CD14-positive monocyte (primary cell): ENCODE measurements around the gene CDH11. TPM values are rescaled to one million over a fixed set of nuclear protein-coding genes. Genes with fewer than 3 reads are reported as not detected.

Experiments
- DNase-seq, 3 donors: peaks; one replicate each; pipeline ENCODE4 v3.0.0-alpha.2; 2011 to 2022
- H2AFZ ChIP-seq: 2 replicates; pipeline ENCODE4 v1.6.0; 2012; ENCODE audit warnings: mild to moderate bottlenecking, low read depth, low read length, inconsistent platforms; ENCODE audit not compliant: insufficient read depth, poor library complexity, severe bottlenecking
- H3K27ac ChIP-seq, 2 donors: 1 replicate in 1 of 2; 2 replicates in 1 of 2; pipeline ENCODE4 v1.5.1; 2012 to 2013; ENCODE audit warnings: low read length in 2 of 2, control low read depth in 1 of 2, inconsistent platforms in 1 of 2, low read depth in 1 of 2, mild to moderate bottlenecking in 1 of 2
- H3K27me3 ChIP-seq, 2 donors: one replicate each; pipeline versions ENCODE4 v1.6.0 to v1.6.1; 2011 to 2013; ENCODE audit warnings: low read length in 2 of 2; ENCODE audit not compliant: control insufficient read depth in 2 of 2, insufficient read depth in 2 of 2
- H3K36me3 ChIP-seq, 2 donors: replicated peaks in 1 of 2; 1 replicate in 1 of 2; 2 replicates in 1 of 2; pipeline versions ENCODE4 v1.5.1 to v1.6.1; 2012 to 2013; ENCODE audit warnings: low read length in 2 of 2, control low read depth in 1 of 2, inconsistent platforms in 1 of 2, mild to moderate bottlenecking in 1 of 2; ENCODE audit not compliant: insufficient read depth in 2 of 2, control insufficient read depth in 1 of 2
- H3K4me1 ChIP-seq, 2 donors: 1 replicate in 1 of 2; 2 replicates in 1 of 2; pipeline versions ENCODE4 v1.5.1 to v1.6.1; 2012 to 2013; ENCODE audit warnings: low read length in 2 of 2, control low read depth in 1 of 2, inconsistent platforms in 1 of 2, mild to moderate bottlenecking in 1 of 2, moderate library complexity in 1 of 2; ENCODE audit not compliant: insufficient read depth in 2 of 2, control insufficient read depth in 1 of 2
- H3K4me2 ChIP-seq: replicated peaks from 2 replicates; pipeline ENCODE3; 2012; ENCODE audit warnings: low read length, moderate library complexity, mild to moderate bottlenecking; ENCODE audit not compliant: poor library complexity, severe bottlenecking; ENCODE audit errors: extremely low read depth
- H3K4me3 ChIP-seq, 3 experiments: fragments of 200-600 bp in 1 of 3; sonication (generic) in 1 of 3; replicated peaks in 1 of 3; 1 replicate in 2 of 3; 2 replicates in 1 of 3; pipeline ENCODE4 v1.5.1; 2011 to 2013; ENCODE audit warnings: low read length in 3 of 3, mild to moderate bottlenecking in 3 of 3, control low read depth in 2 of 3, low read depth in 2 of 3, inconsistent platforms in 1 of 3, moderate library complexity in 1 of 3
- H3K79me2 ChIP-seq: 2 replicates; pipeline ENCODE4 v1.6.0; 2012; ENCODE audit warnings: mild to moderate bottlenecking, control low read depth, inconsistent platforms, low read length, moderate library complexity; ENCODE audit not compliant: insufficient read depth
- H3K9ac ChIP-seq: 2 replicates; pipeline ENCODE4 v1.6.0; 2017; ENCODE audit warnings: low read length, mild to moderate bottlenecking; ENCODE audit not compliant: insufficient read depth, poor library complexity, severe bottlenecking
- H3K9me3 ChIP-seq, 2 donors: replicated peaks in 1 of 2; 1 replicate in 1 of 2; 2 replicates in 1 of 2; pipeline versions ENCODE4 v1.5.1 to v1.6.1; 2012 to 2013; ENCODE audit warnings: low read length in 2 of 2, control low read depth in 1 of 2; ENCODE audit not compliant: control insufficient read depth in 1 of 2, insufficient read depth in 1 of 2
- H4K20me1 ChIP-seq: 2 replicates; pipeline ENCODE4 v1.6.0; 2012; ENCODE audit warnings: mild to moderate bottlenecking, low read length, control low read depth, moderate library complexity; ENCODE audit not compliant: insufficient read depth
- H3K27ac Mint-ChIP-seq, 7 donors: one replicate each; pipeline ENCODE4 v1.8.0; 2020; ENCODE audit warnings: mild to moderate bottlenecking in 7 of 7, mixed read lengths in 7 of 7, moderate library complexity in 6 of 7, inconsistent platforms in 2 of 7
- H3K27me3 Mint-ChIP-seq, 3 donors: one replicate each; pipeline ENCODE4 v1.8.0; 2021 to 2022; ENCODE audit warnings: low read depth in 3 of 3, mild to moderate bottlenecking in 3 of 3, mixed read lengths in 3 of 3, moderate library complexity in 3 of 3, inconsistent platforms in 1 of 3
- H3K36me3 Mint-ChIP-seq, 2 donors: one replicate each; pipeline ENCODE4 v1.8.0; 2020; ENCODE audit warnings: mixed read lengths in 2 of 2, inconsistent platforms in 1 of 2, mild to moderate bottlenecking in 1 of 2
- H3K4me1 Mint-ChIP-seq: one replicate; pipeline ENCODE4 v1.8.0; 2020; ENCODE audit warnings: mild to moderate bottlenecking, mixed read lengths
- H3K4me3 Mint-ChIP-seq, 2 donors: one replicate each; pipeline ENCODE4 v1.8.0; 2020; ENCODE audit warnings: mild to moderate bottlenecking in 2 of 2, mixed read lengths in 2 of 2, moderate library complexity in 1 of 2
- H3K9me3 Mint-ChIP-seq, 7 donors: one replicate each; pipeline ENCODE4 v1.8.0; 2020 to 2022; ENCODE audit warnings: mixed read lengths in 7 of 7, mild to moderate bottlenecking in 6 of 7, moderate library complexity in 6 of 7, inconsistent platforms in 2 of 7
- WGBS: methylation state at CpG from one replicate; pipeline ENCODE4 v1.1.5; 2013; ENCODE audit warnings: missing lambda C conversion rate; ENCODE audit not compliant: insufficient coverage; 5-methylcytosine and 5-hydroxymethylcytosine counted together
- intact Hi-C, 2 donors: fragments of 100-400 bp; cut with micrococcal nuclease; formaldehyde crosslinking; loops; one replicate each; pipeline versions ENCODE4 v1.15.0 to v1.15.1; 2023
- polyA plus RNA-seq, 3 donors: library from polyadenylated mRNA; depleted of rRNA in 1 of 3; unstranded in 2 of 3; stranded (reverse) in 1 of 3; fragments of 300-500 nt in 2 of 3; fragments of >200 nt in 1 of 3; fragmentation: Illumina TruSeq in 2 of 3; gene quantifications; 1 replicate in 2 of 3; 2 replicates in 1 of 3; pipeline ENCODE4 v1.2.3, GENCODE V29; 2012 to 2021
- TF ChIP-seq, protein P1 (sequence below): fragments of 200-600 bp; IDR thresholded peaks from one replicate; pipeline ENCODE4 v1.8.0; 2022; ENCODE audit warnings: antibody characterized with exemption, mild to moderate bottlenecking

The CDH11 gene
- polyA plus RNA-seq, 3 donors, result not detected

DNA sequence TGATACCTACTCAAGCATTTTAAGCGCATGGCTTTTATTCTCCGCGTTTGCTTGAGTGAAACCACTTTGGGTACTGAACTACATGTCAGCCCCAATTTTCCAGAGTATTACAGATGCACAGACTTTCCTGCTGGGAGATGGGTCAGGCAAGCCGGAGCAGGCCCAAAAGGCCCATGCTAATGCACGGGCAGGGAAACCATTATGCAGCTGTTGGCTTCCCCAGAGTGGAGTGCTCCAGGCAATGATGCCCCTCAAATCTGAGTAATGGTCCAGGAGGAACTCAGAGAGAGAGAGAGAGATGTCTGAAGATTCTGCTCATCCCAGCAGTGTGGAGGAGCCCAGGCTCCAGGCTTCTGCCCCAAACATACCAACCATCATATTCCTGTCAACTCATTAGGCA lies 80.2 kb downstream of the CDH11 start:
- Mint-ChIP-seq H3K4me1 (no peaks in the 10 kb centered on the region), H3K4me3 (no peak overlapping the region), H3K27me3 (peaks cover 0 to 1% (median 0%) of the 10 kb centered on the region in 3 donors), H3K27ac (no peak overlapping the region), H3K9me3 (peaks cover 0 to 19% (median 4%) of the 10 kb centered on the region in 7 donors), H3K36me3 (no peaks in the 10 kb centered on the region)
- Histone ChIP-seq H3K27ac (no peak overlapping the region), H3K27me3 (no peaks in the 10 kb centered on the region), H3K79me2 (no peaks in the 10 kb centered on the region), H3K4me3 (no peak overlapping the region), H3K36me3 (no peaks in the 10 kb centered on the region), H2AFZ (no peak overlapping the region), H3K4me2 (no peak overlapping the region), H3K9me3 (peaks cover 0 to 3% of the 10 kb centered on the region in 2 donors), H3K9ac (no peak overlapping the region), H4K20me1 (no peaks in the 10 kb centered on the region), H3K4me1 (no peaks in the 10 kb centered on the region)
- intact Hi-C loops, result no loop called here
- TF ChIP-seq, protein P1, sequence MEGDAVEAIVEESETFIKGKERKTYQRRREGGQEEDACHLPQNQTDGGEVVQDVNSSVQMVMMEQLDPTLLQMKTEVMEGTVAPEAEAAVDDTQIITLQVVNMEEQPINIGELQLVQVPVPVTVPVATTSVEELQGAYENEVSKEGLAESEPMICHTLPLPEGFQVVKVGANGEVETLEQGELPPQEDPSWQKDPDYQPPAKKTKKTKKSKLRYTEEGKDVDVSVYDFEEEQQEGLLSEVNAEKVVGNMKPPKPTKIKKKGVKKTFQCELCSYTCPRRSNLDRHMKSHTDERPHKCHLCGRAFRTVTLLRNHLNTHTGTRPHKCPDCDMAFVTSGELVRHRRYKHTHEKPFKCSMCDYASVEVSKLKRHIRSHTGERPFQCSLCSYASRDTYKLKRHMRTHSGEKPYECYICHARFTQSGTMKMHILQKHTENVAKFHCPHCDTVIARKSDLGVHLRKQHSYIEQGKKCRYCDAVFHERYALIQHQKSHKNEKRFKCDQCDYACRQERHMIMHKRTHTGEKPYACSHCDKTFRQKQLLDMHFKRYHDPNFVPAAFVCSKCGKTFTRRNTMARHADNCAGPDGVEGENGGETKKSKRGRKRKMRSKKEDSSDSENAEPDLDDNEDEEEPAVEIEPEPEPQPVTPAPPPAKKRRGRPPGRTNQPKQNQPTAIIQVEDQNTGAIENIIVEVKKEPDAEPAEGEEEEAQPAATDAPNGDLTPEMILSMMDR, result no peak
- WGBS, result 92% methylated on average over 4 of the region's 5 CpGs
- no peak for DNase-seq

DNA sequence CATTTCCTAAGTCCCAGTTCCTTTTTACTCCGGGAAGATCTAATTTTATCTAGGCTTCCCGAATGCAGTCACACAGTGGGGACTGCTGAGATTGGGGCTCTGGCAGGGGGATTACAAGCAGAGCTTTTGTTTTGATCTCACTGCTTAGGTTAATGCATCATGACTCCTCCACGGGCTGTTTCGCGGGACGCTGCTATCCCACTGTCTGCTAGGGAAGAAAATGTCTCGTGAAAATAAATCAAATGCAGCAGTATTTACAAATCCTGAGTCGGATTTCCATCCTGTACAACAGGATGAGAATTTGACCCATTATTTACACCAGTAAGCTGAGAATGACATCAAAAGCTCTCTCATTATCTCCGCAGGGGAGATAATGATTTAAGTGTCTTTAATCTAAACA lies 83.8 kb downstream of the CDH11 start:
- no peaks in the 10 kb centered on the region for H3K79me2 ChIP-seq
- no peak overlapping the region for H3K4me3 ChIP-seq
- 0% methylated on average over 1 of the region's 9 CpGs for WGBS
- no peaks in the 10 kb centered on the region for H4K20me1 ChIP-seq
- Mint-ChIP-seq H3K4me1 (no peaks in the 10 kb centered on the region), H3K27me3 (no peaks in the 10 kb centered on the region), H3K36me3 (no peaks in the 10 kb centered on the region), H3K9me3 (peaks cover 0 to 13% (median 5%) of the 10 kb centered on the region in 7 donors), H3K4me3 (no peak overlapping the region), H3K27ac (no peak overlapping the region)
- no peaks in the 10 kb centered on the region for H3K27me3 ChIP-seq
- H3K4me1 ChIP-seq, result no peaks in the 10 kb centered on the region
- no peak overlapping the region for H3K27ac ChIP-seq
- H3K9ac ChIP-seq, result no peak overlapping the region
- H3K4me2 ChIP-seq, result no peak overlapping the region
- DNase-seq, result no peak
- TF ChIP-seq, protein P1, result no peak
- intact Hi-C loops, result no loop called here
- H3K36me3 ChIP-seq, result no peaks in the 10 kb centered on the region
- no peak overlapping the region for H2AFZ ChIP-seq
- H3K9me3 ChIP-seq, result peaks cover 0 to 3% of the 10 kb centered on the region in 2 donors
